ENCODE data around the gene PLCXD3.
"Not testable (repeated sequence)": the region's sequence is repeated elsewhere in the genome, so short reads cannot be mapped to it uniquely, and the experiment has no call there.

The PLCXD3 gene

GRCh38 chr5:41347569-41347968 is 162.8 kb downstream of the PLCXD3 start:
- DNase-seq (ENCODE audit: low spot score) = no peak

- peak; percentile 9 for DNase-seq (ENCODE audit: low spot score)
Observed at GRCh38 chr5:41346609-41347008, 163.8 kb downstream of the PLCXD3 start.

GRCh38 chr5:41345295-41345694 is 165.1 kb downstream of the PLCXD3 start:
- no peak for DNase-seq (ENCODE audit: low spot score)

GRCh38 chr5:41339339-41339738 is 171.1 kb downstream of the PLCXD3 start:
- DNase-seq (ENCODE audit: low spot score) = no peak

- peak; percentile 9 for DNase-seq (ENCODE audit: low spot score)
Observed at GRCh38 chr5:41338136-41338675, 172.2 kb downstream of the PLCXD3 start.

- DNase-seq (ENCODE audit: low spot score) = no peak
Observed at GRCh38 chr5:41337724-41338123, 172.7 kb downstream of the PLCXD3 start.

GRCh38 chr5:41337216-41337615 is 173.2 kb downstream of the PLCXD3 start:
- DNase-seq (ENCODE audit: low spot score) = no peak

- no peak for DNase-seq (ENCODE audit: low spot score)
Observed at GRCh38 chr5:41336471-41336870, 173.9 kb downstream of the PLCXD3 start.

GRCh38 chr5:41335596-41336181 is 174.7 kb downstream of the PLCXD3 start:
- no peak for DNase-seq (ENCODE audit: low spot score)

- DNase-seq (ENCODE audit: low spot score) = peak; percentile 79
Observed at GRCh38 chr5:41334758-41335157, 175.6 kb downstream of the PLCXD3 start.

GRCh38 chr5:41334221-41334620 is 176.2 kb downstream of the PLCXD3 start:
- peak; percentile 3 for DNase-seq (ENCODE audit: low spot score)

GRCh38 chr5:41325074-41325473 is 185.3 kb downstream of the PLCXD3 start:
- DNase-seq (ENCODE audit: low spot score) = no peak

GRCh38 chr5:41322826-41323225 is 187.6 kb downstream of the PLCXD3 start:
- DNase-seq (ENCODE audit: low spot score) = not testable (repeated sequence)

- DNase-seq (ENCODE audit: low spot score) = no peak
Observed at GRCh38 chr5:41312478-41313060, 197.8 kb downstream of the PLCXD3 start.

- no peak for DNase-seq (ENCODE audit: low spot score)
Observed at GRCh38 chr5:41312066-41312465, 198.3 kb downstream of the PLCXD3 start.

- no peak for DNase-seq (ENCODE audit: low spot score)
Observed at GRCh38 chr5:41309275-41309674, 201.1 kb downstream of the PLCXD3 start.

- DNase-seq (ENCODE audit: low spot score) = no peak
Observed at GRCh38 chr5:41306005-41306404, 204.4 kb downstream of the PLCXD3 start.

GRCh38 chr5:41305056-41305455 is 205.3 kb downstream of the PLCXD3 start:
- no peak for DNase-seq (ENCODE audit: low spot score)

- no peak for DNase-seq (ENCODE audit: low spot score)
Observed at GRCh38 chr5:41296066-41296465, 214.3 kb downstream of the PLCXD3 start.

- no peak for DNase-seq (ENCODE audit: low spot score)
Observed at GRCh38 chr5:41291323-41291722, 219.1 kb downstream of the PLCXD3 start.

- DNase-seq (ENCODE audit: low spot score) = no peak
Observed at GRCh38 chr5:41290810-41291209, 219.6 kb downstream of the PLCXD3 start.

GRCh38 chr5:41289970-41290464 is 220.4 kb downstream of the PLCXD3 start:
- no peak for DNase-seq (ENCODE audit: low spot score)

- DNase-seq (ENCODE audit: low spot score) = no peak
Observed at GRCh38 chr5:41286696-41287095, 223.7 kb downstream of the PLCXD3 start.

GRCh38 chr5:41286165-41286564 is 224.2 kb downstream of the PLCXD3 start:
- no peak for DNase-seq (ENCODE audit: low spot score)

Measured in putamen (tissue), 1 donor.